HG03571 (cell line): Measurements from ENCODE around the gene ADAMTS16.

Experiments
- ATAC-seq: cut with Tn5 transposase; IDR thresholded peaks from one replicate; pipeline ENCODE4 v1.9.1; 2021; ENCODE audit not compliant: unreplicated experiment

The ADAMTS16 gene

GRCh38 chr5:5276951-5277517 lies 136.9 kb downstream of the ADAMTS16 start:
- ATAC-seq, result no peak

- no peak for ATAC-seq
Measured at GRCh38 chr5:5278201-5278814, 138.2 kb downstream of the ADAMTS16 start.

GRCh38 chr5:5278815-5279381 lies 138.8 kb downstream of the ADAMTS16 start:
- no peak for ATAC-seq

DNA sequence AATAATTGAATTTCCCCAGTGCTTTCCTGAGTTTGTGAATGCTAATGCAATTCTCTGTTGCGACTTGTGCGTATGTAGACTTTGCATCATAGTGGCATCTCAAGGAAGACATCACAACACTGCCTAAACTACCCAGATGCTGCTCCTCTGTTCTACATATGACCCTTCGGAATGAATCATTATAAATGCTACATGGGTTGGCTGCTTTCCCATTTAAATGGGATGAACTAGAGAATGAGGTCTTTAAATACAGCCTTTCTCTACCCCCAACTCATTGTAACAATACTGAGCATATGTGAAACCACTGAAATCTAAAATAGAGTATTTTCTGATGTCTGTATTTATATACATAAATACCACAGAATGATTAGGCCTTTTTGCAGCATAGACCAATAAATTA lies 145.8 kb downstream of the ADAMTS16 start:
- ATAC-seq, result no peak

DNA sequence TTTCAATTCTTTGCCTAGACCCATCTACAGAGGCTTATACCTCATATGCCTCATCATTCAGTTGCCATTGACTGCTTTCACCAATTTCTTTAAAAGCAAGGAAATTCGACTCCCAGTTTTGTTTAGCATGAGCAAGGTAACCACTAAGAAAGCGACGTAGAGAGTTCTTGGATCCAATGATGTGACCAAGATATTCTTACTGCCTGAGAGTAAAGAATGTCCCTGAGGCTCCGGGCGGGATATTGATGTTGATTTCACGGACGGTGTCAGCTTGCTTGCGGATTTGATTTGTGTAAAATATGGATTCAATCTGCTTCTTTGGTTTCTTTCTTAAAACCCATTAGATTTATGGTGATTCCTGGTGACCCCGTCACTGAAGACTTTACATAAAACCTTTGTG lies 147.3 kb downstream of the ADAMTS16 start:
- ATAC-seq, result no peak

GRCh38 chr5:5288201-5288600 lies 148.1 kb downstream of the ADAMTS16 start:
- ATAC-seq, result no peak

- ATAC-seq, result no peak
Measured at GRCh38 chr5:5289537-5289936, 149.4 kb downstream of the ADAMTS16 start.

DNA sequence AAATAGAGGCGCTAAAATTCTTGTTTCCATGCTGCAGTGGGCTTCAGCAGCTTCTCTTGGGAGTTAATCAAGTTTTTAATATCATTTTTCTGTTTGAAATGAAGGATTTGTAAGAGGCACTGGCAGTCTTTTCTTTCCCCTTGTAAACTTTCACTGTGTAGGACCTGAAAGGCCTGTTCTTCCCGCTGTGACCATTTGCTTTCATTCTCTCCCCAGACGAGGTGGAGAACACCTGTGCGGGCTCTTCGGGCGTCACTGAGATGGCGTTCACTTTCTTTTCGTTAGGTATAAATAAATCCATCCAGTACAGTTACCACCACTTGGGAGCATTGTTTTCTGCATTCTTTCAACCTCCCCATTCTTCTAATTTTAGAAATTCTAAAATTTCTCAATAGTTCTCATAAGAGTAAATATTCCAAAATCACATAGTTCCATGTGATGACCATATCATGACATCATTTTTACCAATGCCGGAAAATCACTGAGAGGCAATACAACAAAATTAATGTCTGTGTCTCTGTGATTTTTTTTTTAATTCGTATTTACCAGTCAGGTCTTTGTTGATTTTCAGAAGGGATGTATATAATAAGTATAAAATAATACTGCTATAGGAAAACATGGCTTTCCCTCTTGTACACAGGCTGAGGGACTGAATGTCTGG lies 150.7 kb downstream of the ADAMTS16 start:
- no peak for ATAC-seq

DNA sequence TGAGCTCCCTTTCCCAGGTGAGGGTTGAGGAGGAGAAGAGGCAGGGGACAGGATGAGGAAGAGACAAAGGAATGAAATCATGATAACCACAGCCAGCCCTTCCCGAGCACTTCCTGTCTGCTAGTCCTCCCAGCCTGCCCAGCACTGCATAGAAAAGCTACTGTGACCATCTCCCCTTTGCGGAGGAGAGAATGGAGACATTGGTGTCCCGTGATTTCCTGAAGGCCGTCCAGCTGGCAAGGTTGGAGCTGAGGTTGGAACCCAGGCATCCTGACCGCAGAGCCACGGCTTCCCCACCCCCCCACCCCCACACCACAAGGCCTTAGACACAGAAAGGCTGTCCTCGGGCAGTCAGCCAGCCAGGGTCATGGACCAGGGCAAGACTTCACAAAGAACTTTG lies 151.2 kb downstream of the ADAMTS16 start:
- ATAC-seq, result no peak

DNA sequence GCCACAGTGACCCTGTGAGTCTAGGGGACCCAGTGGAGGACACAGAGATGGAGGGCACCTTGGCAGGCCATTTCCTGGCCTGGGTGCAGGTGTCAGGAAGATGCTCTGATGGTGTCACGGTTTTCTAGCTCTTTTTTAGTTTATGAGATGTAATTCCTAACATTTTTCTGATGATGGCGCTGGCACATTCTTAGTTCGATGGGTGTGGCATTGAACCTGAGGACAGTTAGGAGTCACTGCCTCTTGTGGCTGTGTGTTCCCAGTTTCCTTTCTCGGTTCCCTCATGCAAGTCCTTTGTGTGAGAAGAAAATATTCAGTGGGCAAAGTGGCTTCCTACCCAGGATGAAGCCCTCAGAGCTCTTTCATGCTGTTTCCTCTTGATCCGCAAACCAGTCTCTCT lies 152.9 kb downstream of the ADAMTS16 start:
- ATAC-seq, result no peak

DNA sequence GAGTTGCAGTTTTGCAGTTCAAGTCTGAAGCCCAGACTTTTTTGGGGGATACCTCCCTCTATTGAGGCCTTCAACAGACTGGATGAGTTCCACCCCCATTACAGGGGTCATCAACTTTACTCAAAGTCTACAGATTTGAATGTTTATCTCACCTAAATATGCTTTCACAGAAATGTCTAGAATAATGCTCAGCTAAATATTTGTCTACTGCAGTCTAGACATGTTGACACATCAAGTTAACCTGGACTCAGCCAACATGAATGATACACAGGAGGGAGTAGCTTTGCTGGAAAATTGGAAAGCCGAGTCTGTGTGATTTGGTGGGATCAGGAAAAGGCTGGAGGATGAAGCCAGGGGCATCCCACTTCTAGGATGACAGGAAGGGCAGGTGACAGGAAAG lies 154.3 kb downstream of the ADAMTS16 start:
- no peak for ATAC-seq

GRCh38 chr5:5295351-5295750 lies 155.2 kb downstream of the ADAMTS16 start:
- no peak for ATAC-seq

- no peak for ATAC-seq
Measured at GRCh38 chr5:5296051-5296450, 155.9 kb downstream of the ADAMTS16 start.

DNA sequence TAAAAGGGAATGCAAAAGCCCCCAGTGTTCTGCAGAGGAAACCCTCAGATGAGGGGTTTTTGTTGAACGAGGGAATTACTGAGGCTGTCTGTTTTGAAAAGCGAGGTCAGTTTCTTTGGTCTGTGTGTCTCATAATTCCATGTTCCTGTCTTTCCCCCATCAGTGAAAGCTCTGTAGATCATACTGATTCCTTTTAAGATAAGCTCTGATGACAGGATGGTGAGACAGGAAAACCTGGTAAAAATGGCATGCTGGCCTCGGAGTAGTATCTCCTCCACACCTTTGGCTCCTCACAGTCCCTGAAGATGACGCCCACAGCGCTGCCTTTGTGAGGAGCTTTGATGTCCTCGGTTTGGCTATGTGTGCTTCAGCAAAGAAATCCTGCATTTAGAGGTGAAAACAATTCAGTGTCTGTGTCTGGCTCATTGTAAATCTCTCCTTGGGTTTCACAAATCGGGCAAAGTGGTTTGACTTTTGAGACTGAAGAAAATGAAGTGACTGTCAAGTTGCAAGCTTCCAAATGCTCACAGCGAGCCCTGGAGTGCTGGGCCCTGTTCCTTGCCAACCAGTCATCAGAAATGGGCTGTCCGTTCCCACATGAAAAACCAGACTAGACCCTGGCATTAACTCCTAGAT lies 157.4 kb downstream of the ADAMTS16 start:
- ATAC-seq, result no peak

GRCh38 chr5:5298068-5298633 lies 158.0 kb downstream of the ADAMTS16 start:
- no peak for ATAC-seq

DNA sequence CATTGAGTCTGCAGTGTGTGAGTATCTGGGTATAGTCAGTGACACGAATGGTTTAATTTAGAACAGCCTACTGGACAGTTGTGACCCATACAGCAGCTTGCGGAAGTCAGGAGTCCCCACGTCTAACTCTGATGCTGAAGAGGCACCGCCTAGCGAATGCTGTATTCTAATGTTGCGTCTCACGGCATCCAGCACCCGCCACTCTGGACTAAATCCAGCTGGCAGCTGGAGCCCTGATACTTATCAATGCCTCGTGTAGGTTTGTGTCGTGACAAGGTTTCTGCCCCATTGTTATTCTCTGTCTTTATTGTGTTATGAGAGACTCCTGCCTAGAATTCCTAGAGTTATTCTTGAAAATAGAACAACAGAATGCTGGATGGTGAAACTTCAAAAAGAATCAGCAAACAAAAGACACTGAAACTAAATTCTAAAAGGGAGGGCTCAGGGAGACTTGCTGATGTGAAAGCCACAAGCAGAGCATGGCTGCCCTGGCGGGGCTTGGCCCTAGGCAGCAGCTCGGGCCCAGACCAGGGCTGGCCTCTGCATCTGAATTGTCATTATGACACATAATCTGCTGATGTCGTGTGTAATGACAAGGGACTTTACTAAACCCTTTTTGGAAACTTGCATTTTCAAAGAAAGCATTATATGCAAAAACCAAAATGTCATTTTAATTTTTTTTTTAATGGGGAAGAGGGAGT lies 158.9 kb downstream of the ADAMTS16 start:
- no peak for ATAC-seq

DNA sequence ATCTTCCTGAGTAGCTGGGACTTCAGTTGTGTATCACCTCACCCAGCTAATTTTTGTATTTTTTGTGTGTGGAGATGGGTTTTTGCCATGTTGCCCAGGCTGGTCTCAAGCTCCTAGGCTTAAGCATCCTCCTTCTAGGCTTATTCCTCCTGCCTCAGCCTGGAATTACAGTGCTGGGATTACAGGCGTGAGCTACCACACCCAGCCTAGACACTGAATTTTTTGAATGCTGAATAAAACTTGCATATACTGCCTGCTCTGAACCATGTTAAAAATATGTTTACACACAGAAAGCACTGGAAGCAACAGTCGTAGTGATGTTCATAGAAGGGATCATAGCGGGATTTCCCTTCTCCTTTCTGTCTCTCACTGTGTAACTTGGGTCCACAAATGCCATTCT lies 161.0 kb downstream of the ADAMTS16 start:
- no peak for ATAC-seq

DNA sequence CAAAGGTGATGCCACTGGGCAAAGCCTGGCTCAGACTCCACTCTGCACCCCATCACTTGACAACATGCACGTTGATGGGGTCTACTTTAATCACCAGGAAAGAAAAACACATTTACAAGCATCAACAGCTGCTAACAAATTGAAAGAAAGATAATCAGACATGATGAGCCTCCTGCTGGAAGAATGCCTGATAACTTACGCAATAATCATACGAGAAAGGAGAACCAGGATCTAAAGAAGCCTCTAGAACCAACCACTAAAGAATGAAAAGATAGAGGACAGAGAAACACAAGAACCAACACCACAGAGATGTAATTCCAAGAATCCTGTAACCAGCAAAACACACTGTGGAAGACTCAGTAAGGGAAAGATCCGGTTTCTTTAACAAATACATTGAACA lies 162.1 kb downstream of the ADAMTS16 start:
- ATAC-seq, result no peak

DNA sequence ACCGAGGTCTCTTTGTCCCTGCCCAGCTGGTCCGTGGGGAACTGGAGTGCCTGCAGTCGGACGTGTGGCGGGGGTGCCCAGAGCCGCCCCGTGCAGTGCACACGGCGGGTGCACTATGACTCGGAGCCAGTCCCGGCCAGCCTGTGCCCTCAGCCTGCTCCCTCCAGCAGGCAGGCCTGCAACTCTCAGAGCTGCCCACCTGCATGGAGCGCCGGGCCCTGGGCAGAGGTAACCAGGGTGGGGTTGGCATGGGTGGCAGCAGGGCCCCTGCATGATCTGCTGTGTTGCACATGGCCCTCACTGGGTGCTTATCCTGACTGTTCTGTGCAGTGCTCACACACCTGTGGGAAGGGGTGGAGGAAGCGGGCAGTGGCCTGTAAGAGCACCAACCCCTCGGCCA lies 163.1 kb downstream of the ADAMTS16 start:
- no peak for ATAC-seq

GRCh38 chr5:5304361-5305020 lies 164.4 kb downstream of the ADAMTS16 start:
- ATAC-seq, result no peak
